Liver (tissue), 9 donors: Measurements from ENCODE around the gene IL21. TPM values are rescaled to one million over a fixed set of nuclear protein-coding genes. Genes with fewer than 3 reads are reported as not detected.
"Not testable (repeated sequence)": the region's sequence is repeated elsewhere in the genome, so short reads cannot be mapped to it uniquely, and the experiment has no call there.

ENCODE experiments used
- DNase-seq: peaks from one replicate; pipeline ENCODE4 v3.0.0-alpha.2; 2017; ENCODE audit warnings: low spot score
- H3K27ac ChIP-seq, 2 donors: one replicate each; pipeline ENCODE4 v1.7.0; 2013; ENCODE audit warnings: inconsistent platforms in 2 of 2, low read length in 2 of 2, control low read depth in 1 of 2, low read depth in 1 of 2, mild to moderate bottlenecking in 1 of 2
- H3K27me3 ChIP-seq, 4 donors: one replicate each; pipeline versions ENCODE4 v1.6.1 to v1.7.0; 2013; ENCODE audit warnings: low read length in 3 of 4, inconsistent platforms in 1 of 4, mild to moderate bottlenecking in 1 of 4, moderate library complexity in 1 of 4; ENCODE audit not compliant: control insufficient read depth in 4 of 4, insufficient read depth in 4 of 4
- H3K36me3 ChIP-seq, 4 donors: one replicate each; pipeline versions ENCODE4 v1.6.1 to v1.7.0; 2013; ENCODE audit warnings: low read length in 3 of 4, mild to moderate bottlenecking in 3 of 4, low read depth in 1 of 4, moderate library complexity in 1 of 4; ENCODE audit not compliant: control insufficient read depth in 4 of 4, insufficient read depth in 3 of 4
- H3K4me1 ChIP-seq, 4 donors: one replicate each; pipeline versions ENCODE4 v1.6.1 to v1.7.0; 2013; ENCODE audit warnings: low read length in 3 of 4, mild to moderate bottlenecking in 3 of 4, moderate library complexity in 1 of 4; ENCODE audit not compliant: control insufficient read depth in 4 of 4, insufficient read depth in 4 of 4
- H3K4me3 ChIP-seq, 3 donors: one replicate each; pipeline versions ENCODE4 v1.6.1 to v1.7.0; 2013; ENCODE audit warnings: low read length in 3 of 3, control low read depth in 1 of 3, low read depth in 1 of 3, mild to moderate bottlenecking in 1 of 3
- H3K9ac ChIP-seq, 2 donors: one replicate each; pipeline ENCODE4 v1.7.0; 2013; ENCODE audit warnings: low read length in 2 of 2, mild to moderate bottlenecking in 2 of 2, moderate library complexity in 2 of 2, control low read depth in 1 of 2, low read depth in 1 of 2
- H3K9me3 ChIP-seq, 4 donors: one replicate each; pipeline versions ENCODE4 v1.6.1 to v1.7.0; 2013; ENCODE audit warnings: low read length in 3 of 4; ENCODE audit not compliant: control insufficient read depth in 4 of 4
- CTCF ChIP-seq: fragments of 150-350 bp; IDR thresholded peaks from 2 replicates; pipeline ENCODE4 v1.5.1; 2017; ENCODE audit warnings: improper control_type of control experiment, low read depth, low read length; ENCODE audit not compliant: missing input control
- EGR1 ChIP-seq, 2 donors: IDR thresholded peaks; 2 replicates each; pipeline ENCODE4 v1.6.1; 2016 to 2018; ENCODE audit warnings: antibody characterized with exemption in 2 of 2, low read depth in 2 of 2
- GABPA ChIP-seq, 2 donors: IDR thresholded peaks in 1 of 2; conservative IDR thresholded peaks in 1 of 2; 2 replicates each; pipeline ENCODE4 v1.6.1; 2016; ENCODE audit warnings: antibody characterized with exemption in 2 of 2, mild to moderate bottlenecking in 1 of 2, moderate library complexity in 1 of 2
- RAD21 ChIP-seq, 2 donors: IDR thresholded peaks; 2 replicates each; pipeline ENCODE4 v1.6.1; 2016; ENCODE audit warnings: antibody characterized with exemption in 2 of 2, mild to moderate bottlenecking in 2 of 2
- RXRA ChIP-seq, 2 donors: IDR thresholded peaks; 2 replicates each; pipeline ENCODE4 v1.6.1; 2017 to 2018; ENCODE audit warnings: antibody characterized with exemption in 2 of 2, mild to moderate bottlenecking in 1 of 2
- YY1 ChIP-seq: IDR thresholded peaks from 2 replicates; pipeline ENCODE4 v1.6.1; 2016; ENCODE audit warnings: antibody characterized with exemption, mild to moderate bottlenecking
- WGBS: extraction: QIAGEN DNeasy Blood & Tissue Kit; methylation state at CpG from one replicate; pipeline ENCODE4 v1.1.7; 2013; 5-methylcytosine and 5-hydroxymethylcytosine counted together
- polyA plus RNA-seq, 2 donors: library from polyadenylated mRNA; stranded (reverse) in 1 of 2; unstranded in 1 of 2; fragments of 200-250 nt in 1 of 2; fragments of >200 nt in 1 of 2; fragmentation: Nextera tagmentation in 1 of 2; extraction: Ambion mirVana in 1 of 2; gene quantifications; one replicate each; pipeline versions ENCODE4 v1.2.1 to v1.2.3, GENCODE V29; 2013 to 2015
- total RNA-seq, 2 donors: library from RNA; depleted of rRNA; stranded (reverse); fragments of >200 nt; gene quantifications; one replicate each; pipeline ENCODE4 v1.2.3, GENCODE V29; 2014
- TF ChIP-seq, protein P1 (sequence below): IDR thresholded peaks from 2 replicates; pipeline ENCODE4 v1.6.1; 2016; ENCODE audit warnings: antibody characterized with exemption
- TF ChIP-seq, protein P2 (sequence below): IDR thresholded peaks from 2 replicates; pipeline ENCODE4 v1.6.1; 2016; ENCODE audit warnings: antibody characterized with exemption, mild to moderate bottlenecking
- donor health status: healthy.
- donor health status: healthy.
- donor health status: healthy.
- donor health status: healthy.
- donor health status: healthy.

Gene IL21
- total and polyA plus RNA-seq, 4 donors: not detected

DNA sequence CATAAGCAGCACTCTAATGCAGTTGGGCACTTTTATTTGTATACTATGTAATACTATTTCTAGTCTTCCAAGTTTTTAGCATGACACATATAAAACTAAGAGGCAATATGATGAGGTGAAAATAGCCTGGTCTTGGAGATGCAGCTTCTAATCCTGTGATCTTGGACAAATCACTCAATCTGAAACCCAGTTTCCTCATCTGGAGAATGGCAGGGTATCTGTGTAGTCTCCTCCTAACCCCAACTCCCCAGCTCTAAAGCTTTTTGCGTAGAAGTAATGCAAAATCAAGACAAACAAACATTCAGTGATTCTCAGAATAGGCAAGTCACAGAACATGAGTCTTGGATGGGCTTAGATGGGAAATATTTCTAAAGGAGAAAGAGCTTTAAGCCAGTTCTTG, 36.7 kb upstream of the IL21 start:
- Histone ChIP-seq H3K4me1 (no peaks in the 10 kb centered on the region), H3K4me3 (no peak overlapping the region), H3K9ac (no peak overlapping the region), H3K27me3 (peaks cover 0 to 4% (median 0%) of the 10 kb centered on the region in 4 donors), H3K9me3 (no peaks in the 10 kb centered on the region), H3K36me3 (no peaks in the 10 kb centered on the region), H3K27ac (no peak overlapping the region)
- DNase-seq: no peak
- WGBS: 71% methylated on average over 1 of the region's 1 CpG
- TF ChIP-seq EGR1 (IDR thresholded peaks at IDR 0.05; ENCODE audit: low read depth in 2 of 2): no peak
- no peak for TF ChIP-seq GABPA (IDR thresholded peaks at IDR 0.05 in 1 of 2, conservative IDR thresholded peaks at IDR 0.05 in 1 of 2)
- no peak for TF ChIP-seq RXRA (IDR thresholded peaks at IDR 0.05)
- TF ChIP-seq, protein P1, sequence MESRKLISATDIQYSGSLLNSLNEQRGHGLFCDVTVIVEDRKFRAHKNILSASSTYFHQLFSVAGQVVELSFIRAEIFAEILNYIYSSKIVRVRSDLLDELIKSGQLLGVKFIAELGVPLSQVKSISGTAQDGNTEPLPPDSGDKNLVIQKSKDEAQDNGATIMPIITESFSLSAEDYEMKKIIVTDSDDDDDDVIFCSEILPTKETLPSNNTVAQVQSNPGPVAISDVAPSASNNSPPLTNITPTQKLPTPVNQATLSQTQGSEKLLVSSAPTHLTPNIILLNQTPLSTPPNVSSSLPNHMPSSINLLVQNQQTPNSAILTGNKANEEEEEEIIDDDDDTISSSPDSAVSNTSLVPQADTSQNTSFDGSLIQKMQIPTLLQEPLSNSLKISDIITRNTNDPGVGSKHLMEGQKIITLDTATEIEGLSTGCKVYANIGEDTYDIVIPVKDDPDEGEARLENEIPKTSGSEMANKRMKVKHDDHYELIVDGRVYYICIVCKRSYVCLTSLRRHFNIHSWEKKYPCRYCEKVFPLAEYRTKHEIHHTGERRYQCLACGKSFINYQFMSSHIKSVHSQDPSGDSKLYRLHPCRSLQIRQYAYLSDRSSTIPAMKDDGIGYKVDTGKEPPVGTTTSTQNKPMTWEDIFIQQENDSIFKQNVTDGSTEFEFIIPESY: no peak
- no peak for TF ChIP-seq CTCF
- no peak for TF ChIP-seq RAD21 (IDR thresholded peaks at IDR 0.05)

DNA sequence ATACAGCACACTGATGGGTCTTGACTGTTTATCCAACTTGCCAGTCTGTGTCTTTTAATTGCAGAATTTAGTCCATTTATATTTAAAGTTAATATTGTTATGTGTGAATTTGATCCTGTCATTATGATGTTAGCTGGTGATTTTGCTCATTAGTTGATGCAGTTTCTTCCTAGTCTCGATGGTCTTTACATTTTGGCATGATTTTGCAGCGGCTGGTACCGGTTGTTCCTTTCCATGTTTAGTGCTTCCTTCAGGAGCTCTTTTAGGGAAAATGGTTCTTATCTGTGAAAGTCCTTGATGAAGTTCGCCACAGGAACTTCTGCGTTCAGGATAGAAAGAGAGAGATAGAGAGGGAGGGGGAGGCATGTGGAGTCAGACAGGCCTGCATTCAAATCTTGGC, 35.7 kb upstream of the IL21 start:
- 79% methylated on average over 4 of the region's 5 CpGs for WGBS
- H3K9ac ChIP-seq, H3K4me3 ChIP-seq, H3K27ac ChIP-seq, H3K4me1 ChIP-seq, H3K36me3 ChIP-seq, H3K9me3 ChIP-seq, H3K27me3 ChIP-seq, DNase-seq: not testable (repeated sequence)

DNA sequence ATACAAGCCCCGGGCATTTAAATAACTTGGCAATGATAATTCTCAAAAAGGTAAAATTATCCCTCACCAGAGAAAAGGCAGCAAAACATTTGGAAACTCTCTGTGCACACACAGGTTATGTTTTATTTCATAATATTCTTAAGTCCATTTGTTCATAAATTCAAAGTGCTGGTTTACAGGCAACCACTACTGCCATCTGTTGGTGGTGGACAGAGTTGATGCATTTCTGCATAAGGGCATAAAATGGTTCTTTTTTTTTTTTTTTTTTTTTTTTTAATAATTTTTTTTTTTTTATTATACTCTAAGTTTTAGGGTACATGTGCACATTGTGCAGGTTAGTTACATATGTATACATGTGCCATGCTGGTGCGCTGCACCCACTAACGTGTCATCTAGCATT, 31.5 kb upstream of the IL21 start:
- H3K9ac ChIP-seq: no peak overlapping the region
- TF ChIP-seq CTCF (peak; percentile 28), YY1 (no peak), RAD21 (IDR thresholded peaks at IDR 0.05) (peak; percentile 40 to 47), EGR1 (IDR thresholded peaks at IDR 0.05; ENCODE audit: low read depth in 2 of 2) (no peak)
- TF ChIP-seq, protein P2, sequence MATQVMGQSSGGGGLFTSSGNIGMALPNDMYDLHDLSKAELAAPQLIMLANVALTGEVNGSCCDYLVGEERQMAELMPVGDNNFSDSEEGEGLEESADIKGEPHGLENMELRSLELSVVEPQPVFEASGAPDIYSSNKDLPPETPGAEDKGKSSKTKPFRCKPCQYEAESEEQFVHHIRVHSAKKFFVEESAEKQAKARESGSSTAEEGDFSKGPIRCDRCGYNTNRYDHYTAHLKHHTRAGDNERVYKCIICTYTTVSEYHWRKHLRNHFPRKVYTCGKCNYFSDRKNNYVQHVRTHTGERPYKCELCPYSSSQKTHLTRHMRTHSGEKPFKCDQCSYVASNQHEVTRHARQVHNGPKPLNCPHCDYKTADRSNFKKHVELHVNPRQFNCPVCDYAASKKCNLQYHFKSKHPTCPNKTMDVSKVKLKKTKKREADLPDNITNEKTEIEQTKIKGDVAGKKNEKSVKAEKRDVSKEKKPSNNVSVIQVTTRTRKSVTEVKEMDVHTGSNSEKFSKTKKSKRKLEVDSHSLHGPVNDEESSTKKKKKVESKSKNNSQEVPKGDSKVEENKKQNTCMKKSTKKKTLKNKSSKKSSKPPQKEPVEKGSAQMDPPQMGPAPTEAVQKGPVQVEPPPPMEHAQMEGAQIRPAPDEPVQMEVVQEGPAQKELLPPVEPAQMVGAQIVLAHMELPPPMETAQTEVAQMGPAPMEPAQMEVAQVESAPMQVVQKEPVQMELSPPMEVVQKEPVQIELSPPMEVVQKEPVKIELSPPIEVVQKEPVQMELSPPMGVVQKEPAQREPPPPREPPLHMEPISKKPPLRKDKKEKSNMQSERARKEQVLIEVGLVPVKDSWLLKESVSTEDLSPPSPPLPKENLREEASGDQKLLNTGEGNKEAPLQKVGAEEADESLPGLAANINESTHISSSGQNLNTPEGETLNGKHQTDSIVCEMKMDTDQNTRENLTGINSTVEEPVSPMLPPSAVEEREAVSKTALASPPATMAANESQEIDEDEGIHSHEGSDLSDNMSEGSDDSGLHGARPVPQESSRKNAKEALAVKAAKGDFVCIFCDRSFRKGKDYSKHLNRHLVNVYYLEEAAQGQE: no peak
- TF ChIP-seq, protein P1: no peak
- H3K4me3 ChIP-seq: no peak overlapping the region
- H3K9me3 ChIP-seq: no peaks in the 10 kb centered on the region
- no peaks in the 10 kb centered on the region for H3K27me3 ChIP-seq
- no peaks in the 10 kb centered on the region for H3K4me1 ChIP-seq
- H3K36me3 ChIP-seq: no peaks in the 10 kb centered on the region
- DNase-seq: no peak
- WGBS: 95% methylated on average over 1 of the region's 3 CpGs
- H3K27ac ChIP-seq: no peak overlapping the region
